ENCODE data around the gene PROSER2. TPM values are rescaled to one million over a fixed set of nuclear protein-coding genes. Genes with fewer than 3 reads are reported as not detected.
"Not testable (repeated sequence)": the region's sequence is repeated elsewhere in the genome, so short reads cannot be mapped to it uniquely, and the experiment has no call there.

The PROSER2 gene
- total RNA-seq, 1 donor from 2014 or later: 0.37 TPM

- Mint-ChIP-seq H3K4me1 (ENCODE audit: low read depth) (no peaks in the 10 kb centered on the region), H3K27ac (no peak overlapping the region), H3K36me3 (ENCODE audit: low read depth) (no peaks in the 10 kb centered on the region), H3K27me3 (ENCODE audit: low read depth) (peaks cover 40% of the 10 kb centered on the region), H3K4me3 (ENCODE audit: low read depth) (no peak overlapping the region), H3K9me3 (no peaks in the 10 kb centered on the region)
- intact Hi-C loops (cut with micrococcal nuclease): no loop called here
- no peak for DNase-seq (ENCODE audit: low spot score)
Observed at GRCh38 chr10:11849911-11850310, 26.8 kb downstream of the PROSER2 start.

- Mint-ChIP-seq H3K9me3 (no peaks in the 10 kb centered on the region), H3K4me3 (ENCODE audit: low read depth) (no peak overlapping the region), H3K4me1 (ENCODE audit: low read depth) (no peaks in the 10 kb centered on the region), H3K36me3 (ENCODE audit: low read depth) (no peaks in the 10 kb centered on the region), H3K27ac (no peak overlapping the region), H3K27me3 (ENCODE audit: low read depth) (peaks cover 30% of the 10 kb centered on the region)
- intact Hi-C loops (cut with micrococcal nuclease): no loop called here
- DNase-seq (ENCODE audit: low spot score): no peak
Observed at GRCh38 chr10:11851910-11852309, 28.8 kb downstream of the PROSER2 start.

DNA sequence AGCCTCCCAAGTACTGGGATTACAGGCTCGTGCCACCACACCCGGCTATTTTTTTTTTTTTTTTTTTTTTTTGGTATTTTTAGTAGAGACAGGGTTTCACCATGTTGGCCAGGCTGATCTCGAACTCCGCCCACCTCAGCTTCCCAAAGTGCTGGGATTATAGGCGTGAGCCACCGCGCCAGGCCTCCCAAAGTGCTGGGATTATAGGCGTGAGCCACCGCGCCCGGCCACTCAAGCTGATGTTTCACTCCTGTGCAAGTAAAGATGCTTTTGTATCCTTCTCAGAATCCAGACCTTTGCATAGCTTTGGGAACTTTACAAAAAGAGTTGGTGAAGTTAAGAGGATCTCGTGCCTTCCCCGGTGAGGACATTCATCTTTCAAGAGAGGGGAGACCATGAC lies 29.5 kb downstream of the PROSER2 start:
- intact Hi-C loops (cut with micrococcal nuclease); H3K27ac Mint-ChIP-seq; H3K4me1 Mint-ChIP-seq (ENCODE audit: low read depth); H3K4me3 Mint-ChIP-seq (ENCODE audit: low read depth); DNase-seq (ENCODE audit: low spot score); H3K36me3 Mint-ChIP-seq (ENCODE audit: low read depth); H3K9me3 Mint-ChIP-seq: not testable (repeated sequence)
- peaks cover 27% of the 10 kb centered on the region for H3K27me3 Mint-ChIP-seq (ENCODE audit: low read depth)

DNA sequence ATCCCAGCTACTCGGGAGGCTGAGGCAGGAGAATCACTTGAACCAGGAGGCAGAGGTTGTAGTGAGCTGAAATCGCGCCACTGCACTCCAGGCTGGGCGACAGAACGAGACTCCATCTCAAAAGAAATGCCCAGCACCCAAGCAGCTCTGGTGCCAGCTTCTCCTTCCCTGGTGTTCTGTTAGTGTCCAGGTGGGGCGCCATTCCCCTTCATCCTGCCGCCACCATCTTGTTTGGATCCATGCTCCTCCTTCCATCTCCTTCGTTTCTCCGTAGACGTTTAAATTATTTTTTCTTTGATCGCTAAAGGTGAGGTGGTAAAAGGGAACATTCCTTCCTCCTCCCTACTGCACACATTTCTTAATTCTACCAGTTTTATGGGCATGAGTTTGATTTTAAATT lies 30.3 kb downstream of the PROSER2 start:
- intact Hi-C loops (cut with micrococcal nuclease): no loop called here
- Mint-ChIP-seq H3K4me3 (ENCODE audit: low read depth) (no peak overlapping the region), H3K27ac (no peak overlapping the region), H3K4me1 (ENCODE audit: low read depth) (no peaks in the 10 kb centered on the region), H3K9me3 (no peaks in the 10 kb centered on the region), H3K36me3 (ENCODE audit: low read depth) (no peaks in the 10 kb centered on the region), H3K27me3 (ENCODE audit: low read depth) (peaks cover 30% of the 10 kb centered on the region)
- no peak for DNase-seq (ENCODE audit: low spot score)

- Mint-ChIP-seq H3K27ac (no peak overlapping the region), H3K36me3 (ENCODE audit: low read depth) (no peaks in the 10 kb centered on the region), H3K27me3 (ENCODE audit: low read depth) (peaks cover 28% of the 10 kb centered on the region), H3K4me1 (ENCODE audit: low read depth) (no peaks in the 10 kb centered on the region), H3K4me3 (ENCODE audit: low read depth) (no peak overlapping the region), H3K9me3 (no peaks in the 10 kb centered on the region)
- DNase-seq (ENCODE audit: low spot score): no peak
- intact Hi-C loops (cut with micrococcal nuclease): no loop called here
Observed at GRCh38 chr10:11854301-11854700, 31.1 kb downstream of the PROSER2 start.

DNA sequence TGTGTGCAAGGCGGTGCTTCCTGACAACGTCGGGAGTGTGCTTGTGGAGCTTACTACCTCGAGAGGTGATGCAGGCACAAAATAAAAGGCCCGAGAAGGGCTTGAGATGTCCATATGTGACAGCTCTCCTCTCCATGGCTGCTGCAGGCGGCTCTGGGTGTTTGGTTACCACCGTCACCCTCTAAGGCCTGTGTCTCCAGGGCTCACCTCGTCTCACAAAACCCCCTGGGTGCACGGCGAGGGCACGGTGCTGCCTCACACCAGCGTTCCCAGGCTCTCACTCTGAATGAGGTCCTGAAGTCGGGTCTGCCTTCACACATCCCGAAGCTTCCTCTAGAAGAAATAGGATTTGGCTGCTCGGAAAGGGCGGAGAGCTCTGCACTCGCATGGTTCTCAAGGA lies 32.9 kb downstream of the PROSER2 start:
- DNase-seq (ENCODE audit: low spot score): no peak
- intact Hi-C loops (cut with micrococcal nuclease): no loop called here
- Mint-ChIP-seq H3K27ac (no peak overlapping the region), H3K4me3 (ENCODE audit: low read depth) (no peak overlapping the region), H3K36me3 (ENCODE audit: low read depth) (no peaks in the 10 kb centered on the region), H3K27me3 (ENCODE audit: low read depth) (peaks cover 26% of the 10 kb centered on the region), H3K4me1 (ENCODE audit: low read depth) (no peaks in the 10 kb centered on the region), H3K9me3 (no peaks in the 10 kb centered on the region)

GRCh38 chr10:11856678-11857077 lies 33.5 kb downstream of the PROSER2 start:
- H3K36me3 Mint-ChIP-seq (ENCODE audit: low read depth): no peaks in the 10 kb centered on the region
- H3K27ac Mint-ChIP-seq: no peak overlapping the region
- intact Hi-C loops (cut with micrococcal nuclease): no loop called here
- H3K9me3 Mint-ChIP-seq: no peaks in the 10 kb centered on the region
- H3K27me3 Mint-ChIP-seq (ENCODE audit: low read depth): peaks cover 32% of the 10 kb centered on the region
- DNase-seq (ENCODE audit: low spot score): no peak
- no peak overlapping the region for H3K4me3 Mint-ChIP-seq (ENCODE audit: low read depth)
- H3K4me1 Mint-ChIP-seq (ENCODE audit: low read depth): no peaks in the 10 kb centered on the region

DNA sequence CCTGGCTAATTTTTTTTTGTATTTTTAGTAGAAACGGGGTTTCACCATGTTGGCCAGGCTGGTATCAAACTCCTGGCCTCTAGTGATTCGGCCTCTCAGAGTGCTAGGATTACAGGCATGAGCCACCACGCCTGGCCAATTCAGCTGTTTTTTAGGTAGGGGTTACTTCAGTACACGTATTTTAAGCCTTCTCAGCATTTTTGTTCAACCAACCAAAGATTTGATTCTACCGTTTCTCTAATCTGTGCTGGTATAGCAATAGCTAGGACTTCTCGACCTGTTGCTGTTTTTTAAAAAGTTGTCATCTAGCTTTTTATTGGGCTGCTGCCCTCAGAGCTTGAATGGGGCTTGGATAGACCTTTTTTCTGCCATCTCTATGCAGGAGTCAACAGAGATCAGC lies 34.9 kb downstream of the PROSER2 start:
- Mint-ChIP-seq H3K27ac (no peak overlapping the region), H3K36me3 (ENCODE audit: low read depth) (no peaks in the 10 kb centered on the region), H3K4me3 (ENCODE audit: low read depth) (no peak overlapping the region), H3K4me1 (ENCODE audit: low read depth) (peaks cover 4% of the 10 kb centered on the region), H3K9me3 (no peaks in the 10 kb centered on the region), H3K27me3 (ENCODE audit: low read depth) (peaks cover 46% of the 10 kb centered on the region)
- DNase-seq (ENCODE audit: low spot score): no peak
- intact Hi-C loops (cut with micrococcal nuclease): no loop called here

DNA sequence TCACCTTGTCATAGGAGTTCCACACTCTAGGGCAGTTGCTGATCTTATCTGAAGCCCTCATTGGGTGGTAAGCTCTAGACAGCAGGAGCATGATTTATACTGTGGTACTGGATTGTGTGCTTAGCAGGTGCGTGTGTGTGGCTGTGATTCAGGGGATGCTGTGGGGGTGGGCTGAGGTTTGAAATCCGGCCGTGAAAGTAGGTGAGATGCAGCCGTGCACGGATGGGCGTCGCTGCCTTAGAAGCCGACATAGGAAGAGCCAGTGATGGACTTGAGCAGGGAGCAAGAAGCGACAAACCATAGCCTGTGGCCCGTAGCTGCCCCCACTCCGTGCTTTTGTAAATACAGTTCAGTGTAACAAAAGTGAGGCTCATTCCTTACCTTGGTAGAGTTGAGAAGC lies 38.2 kb downstream of the PROSER2 start:
- Mint-ChIP-seq H3K27ac (no peak overlapping the region), H3K9me3 (no peaks in the 10 kb centered on the region), H3K4me1 (ENCODE audit: low read depth) (peaks cover 21% of the 10 kb centered on the region), H3K27me3 (ENCODE audit: low read depth) (peaks cover 59% of the 10 kb centered on the region), H3K36me3 (ENCODE audit: low read depth) (no peaks in the 10 kb centered on the region), H3K4me3 (ENCODE audit: low read depth) (no peak overlapping the region)
- DNase-seq (ENCODE audit: low spot score): no peak
- intact Hi-C loops (cut with micrococcal nuclease): loop anchor here (5.0 kb wide), 1 partner anchor 39 kb away; the partner anchor contains the start of gene PROSER2

GRCh38 chr10:11861811-11862428 lies 38.8 kb downstream of the PROSER2 start:
- DNase-seq (ENCODE audit: low spot score): no peak
- no peak overlapping the region for H3K4me3 Mint-ChIP-seq (ENCODE audit: low read depth)
- no peaks in the 10 kb centered on the region for H3K36me3 Mint-ChIP-seq (ENCODE audit: low read depth)
- no peaks in the 10 kb centered on the region for H3K9me3 Mint-ChIP-seq
- intact Hi-C loops (cut with micrococcal nuclease): loop anchor here (5.0 kb wide), 1 partner anchor 40 kb away; the partner anchor contains the start of gene PROSER2
- H3K27me3 Mint-ChIP-seq (ENCODE audit: low read depth): peaks cover 64% of the 10 kb centered on the region
- peaks cover 21% of the 10 kb centered on the region for H3K4me1 Mint-ChIP-seq (ENCODE audit: low read depth)
- no peak overlapping the region for H3K27ac Mint-ChIP-seq

GRCh38 chr10:11863353-11864109 lies 40.4 kb downstream of the PROSER2 start:
- peaks cover 67% of the 10 kb centered on the region for H3K27me3 Mint-ChIP-seq (ENCODE audit: low read depth)
- DNase-seq (ENCODE audit: low spot score): peak; percentile 69
- H3K27ac Mint-ChIP-seq: peak overlapping the region; percentile 48
- H3K4me3 Mint-ChIP-seq (ENCODE audit: low read depth): no peak overlapping the region
- H3K36me3 Mint-ChIP-seq (ENCODE audit: low read depth): no peaks in the 10 kb centered on the region
- H3K9me3 Mint-ChIP-seq: no peaks in the 10 kb centered on the region
- intact Hi-C loops (cut with micrococcal nuclease): loop anchor here (1.0 to 5.0 kb wide), 2 partner anchors 41 to 259 kb away; partner anchors contain the start of gene PROSER2
- H3K4me1 Mint-ChIP-seq (ENCODE audit: low read depth): peaks cover 21% of the 10 kb centered on the region

- peaks cover 21% of the 10 kb centered on the region for H3K4me1 Mint-ChIP-seq (ENCODE audit: low read depth)
- DNase-seq (ENCODE audit: low spot score): no peak
- no peaks in the 10 kb centered on the region for H3K9me3 Mint-ChIP-seq
- peaks cover 66% of the 10 kb centered on the region for H3K27me3 Mint-ChIP-seq (ENCODE audit: low read depth)
- H3K4me3 Mint-ChIP-seq (ENCODE audit: low read depth): no peak overlapping the region
- H3K27ac Mint-ChIP-seq: no peak overlapping the region
- no peaks in the 10 kb centered on the region for H3K36me3 Mint-ChIP-seq (ENCODE audit: low read depth)
- intact Hi-C loops (cut with micrococcal nuclease): loop anchor here (5.0 kb wide), 1 partner anchor 42 kb away; the partner anchor contains the start of gene PROSER2
Observed at GRCh38 chr10:11864727-11865126, 41.6 kb downstream of the PROSER2 start.

GRCh38 chr10:11865561-11865960 lies 42.4 kb downstream of the PROSER2 start:
- intact Hi-C loops (cut with micrococcal nuclease): no loop called here
- no peaks in the 10 kb centered on the region for H3K36me3 Mint-ChIP-seq (ENCODE audit: low read depth)

More at GRCh38 chr10:11865561-11865960, 42.4 kb downstream of the PROSER2 start:
- no peaks in the 10 kb centered on the region for H3K9me3 Mint-ChIP-seq
- peaks cover 21% of the 10 kb centered on the region for H3K4me1 Mint-ChIP-seq (ENCODE audit: low read depth)
- H3K27me3 Mint-ChIP-seq (ENCODE audit: low read depth): peaks cover 63% of the 10 kb centered on the region
- DNase-seq (ENCODE audit: low spot score): no peak
- H3K4me3 Mint-ChIP-seq (ENCODE audit: low read depth): no peak overlapping the region
- no peak overlapping the region for H3K27ac Mint-ChIP-seq
